Suprapubic skin (tissue), 4 donors: Measurements from ENCODE around the gene TSACC.

Experiments used
- CTCF ChIP-seq, 2 donors: fragments of 200-600 bp in 1 of 2; fragments of 450-650 bp in 1 of 2; sonication (generic) in 1 of 2; IDR thresholded peaks; one replicate each; pipeline ENCODE4 v1.5.1; 2016 to 2019; ENCODE audit warnings: antibody characterized with exemption in 2 of 2, mild to moderate bottlenecking in 1 of 2, moderate library complexity in 1 of 2
- EP300 ChIP-seq: sonication (generic); formaldehyde crosslinking; IDR thresholded peaks from one replicate; pipeline ENCODE4 v1.6.1; 2017; ENCODE audit warnings: antibody characterized with exemption
- POLR2A ChIP-seq, 2 donors: fragments of 450-650 bp; IDR thresholded peaks; one replicate each; pipeline ENCODE4 v1.6.1; 2017; ENCODE audit warnings: antibody characterized with exemption in 2 of 2, mild to moderate bottlenecking in 2 of 2, moderate library complexity in 2 of 2
- POLR2AphosphoS5 ChIP-seq, 3 donors: sonication (generic); formaldehyde crosslinking; IDR thresholded peaks; one replicate each; pipeline ENCODE4 v1.6.1; 2017; ENCODE audit warnings: antibody characterized with exemption in 3 of 3

GRCh38 chr1:156388174-156389137 is 50.1 kb downstream of the TSACC start:
- TF ChIP-seq POLR2A (IDR thresholded peaks at IDR 0.05) (no peak), CTCF (IDR thresholded peaks at IDR 0.05) (no peak), POLR2AphosphoS5 (IDR thresholded peaks at IDR 0.05) (no peak), EP300 (no peak)
